Measurements from ENCODE around the gene WDPCP. TPM values are rescaled to one million over a fixed set of nuclear protein-coding genes. Genes with fewer than 3 reads are reported as not detected.

WDPCP gene
- total and polyA plus RNA-seq, 2 of the 13 experiments (the other 11 are each of a cell fraction or from before 2014, with no cell fraction given) = 2.9 to 5.2 TPM

DNA sequence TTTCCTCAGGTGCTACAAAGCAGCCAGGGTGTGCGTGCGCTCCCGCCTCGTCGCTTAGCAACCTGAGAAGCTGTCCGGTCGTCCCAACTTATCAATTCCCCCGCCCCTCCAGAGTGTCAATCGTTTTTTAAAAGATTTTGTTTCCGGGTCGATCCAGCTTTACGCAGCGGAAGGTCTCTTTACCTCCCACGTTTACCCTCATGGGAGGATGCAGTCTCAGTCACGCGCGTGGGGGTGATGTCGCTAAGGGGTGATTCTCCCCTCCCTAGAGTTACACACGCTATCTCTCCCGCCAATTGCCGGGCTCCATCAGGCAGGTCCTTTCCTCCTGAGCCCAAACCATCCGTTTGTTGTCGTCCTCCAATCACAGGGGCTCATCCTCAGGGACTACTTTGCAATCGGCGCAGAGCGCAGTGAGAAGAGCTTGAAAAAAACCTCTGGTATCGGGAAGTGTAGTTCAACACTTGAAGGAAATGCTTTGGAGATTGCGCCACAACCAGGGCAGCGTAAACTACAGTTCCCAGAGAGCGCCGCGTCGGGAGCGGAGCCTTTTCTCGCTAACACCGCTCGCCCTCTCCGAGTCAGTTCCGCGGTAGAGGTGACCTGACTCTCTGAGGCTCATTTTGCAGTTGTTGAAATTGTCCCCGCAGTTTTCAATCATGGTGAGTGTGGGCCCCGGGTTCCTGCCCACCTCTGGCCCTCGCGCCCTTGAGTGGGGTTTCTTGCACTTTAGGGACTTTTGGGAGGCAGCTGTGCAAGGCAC, at the start of gene WDPCP, which contains the start of gene MDH1 (continued):
- TF ChIP-seq SIX4 (CRISPR knock-in tag; IDR thresholded peaks at IDR 0.05) (peak; percentile 72), ZBTB33 (CRISPR knock-in tag; IDR thresholded peaks at IDR 0.05) (peak; percentile 62), GFI1 (CRISPR knock-in tag; IDR thresholded peaks at IDR 0.05; ENCODE audit: borderline replicate concordance) (peak; percentile 49), ZNF460 (CRISPR knock-in tag; IDR thresholded peaks at IDR 0.05; ENCODE audit: borderline replicate concordance) (no peak), RARG (CRISPR knock-in tag; IDR thresholded peaks at IDR 0.05; ENCODE audit: low read depth) (no peak), JARID2 (CRISPR knock-in tag; IDR thresholded peaks at IDR 0.05; ENCODE audit: insufficient replicate concordance) (no peak), ATM (IDR thresholded peaks at IDR 0.05; ENCODE audit: borderline replicate concordance) (no peak), ZNF609 (CRISPR knock-in tag; IDR thresholded peaks at IDR 0.05; ENCODE audit: borderline replicate concordance) (no peak), TCF12 (IDR thresholded peaks at IDR 0.05) (no peak), TCF12 (CRISPR knock-in tag; IDR thresholded peaks at IDR 0.05) (no peak), NFRKB (IDR thresholded peaks at IDR 0.05) (0 out of 2 replicates have a peak, but pooled peaks have one; percentile 51), PTBP1 (IDR thresholded peaks at IDR 0.05; ENCODE audit: low read depth, low read length, poor library complexity, severe bottlenecking) (no peak), ZNF10 (CRISPR knock-in tag; IDR thresholded peaks at IDR 0.05; ENCODE audit: borderline replicate concordance, low read depth) (no peak), HES4 (CRISPR knock-in tag; IDR thresholded peaks at IDR 0.05; ENCODE audit: borderline replicate concordance) (0 out of 2 replicates have a peak, but pooled peaks have one; percentile 39), LBX2 (CRISPR knock-in tag; IDR thresholded peaks at IDR 0.05; ENCODE audit: borderline replicate concordance) (no peak), HCFC1 (IDR thresholded peaks at IDR 0.05; ENCODE audit: low read depth, low read length) (peak; percentile 100), ZNF350 (CRISPR knock-in tag; IDR thresholded peaks at IDR 0.05; ENCODE audit: borderline replicate concordance, low read depth) (peak; percentile 92; the same call in 1 of the 2 replicates)
- TF ChIP-seq, protein P1, sequence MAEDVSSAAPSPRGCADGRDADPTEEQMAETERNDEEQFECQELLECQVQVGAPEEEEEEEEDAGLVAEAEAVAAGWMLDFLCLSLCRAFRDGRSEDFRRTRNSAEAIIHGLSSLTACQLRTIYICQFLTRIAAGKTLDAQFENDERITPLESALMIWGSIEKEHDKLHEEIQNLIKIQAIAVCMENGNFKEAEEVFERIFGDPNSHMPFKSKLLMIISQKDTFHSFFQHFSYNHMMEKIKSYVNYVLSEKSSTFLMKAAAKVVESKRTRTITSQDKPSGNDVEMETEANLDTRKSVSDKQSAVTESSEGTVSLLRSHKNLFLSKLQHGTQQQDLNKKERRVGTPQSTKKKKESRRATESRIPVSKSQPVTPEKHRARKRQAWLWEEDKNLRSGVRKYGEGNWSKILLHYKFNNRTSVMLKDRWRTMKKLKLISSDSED (CRISPR knock-in tag; IDR thresholded peaks at IDR 0.05) = no peak
- TF ChIP-seq, protein P2, sequence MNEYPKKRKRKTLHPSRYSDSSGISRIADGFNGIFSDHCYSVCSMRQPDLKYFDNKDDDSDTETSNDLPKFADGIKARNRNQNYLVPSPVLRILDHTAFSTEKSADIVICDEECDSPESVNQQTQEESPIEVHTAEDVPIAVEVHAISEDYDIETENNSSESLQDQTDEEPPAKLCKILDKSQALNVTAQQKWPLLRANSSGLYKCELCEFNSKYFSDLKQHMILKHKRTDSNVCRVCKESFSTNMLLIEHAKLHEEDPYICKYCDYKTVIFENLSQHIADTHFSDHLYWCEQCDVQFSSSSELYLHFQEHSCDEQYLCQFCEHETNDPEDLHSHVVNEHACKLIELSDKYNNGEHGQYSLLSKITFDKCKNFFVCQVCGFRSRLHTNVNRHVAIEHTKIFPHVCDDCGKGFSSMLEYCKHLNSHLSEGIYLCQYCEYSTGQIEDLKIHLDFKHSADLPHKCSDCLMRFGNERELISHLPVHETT (CRISPR knock-in tag; conservative IDR thresholded peaks at IDR 0.05) = peak; percentile 86

Measured in HepG2 (cell line).